Nephron progenitor cell (in vitro differentiated cells): ENCODE results near the gene ICOSLG.
"Not testable (repeated sequence)": the region's sequence is repeated elsewhere in the genome, so short reads cannot be mapped to it uniquely, and the experiment has no call there.

ENCODE experiments used
- DNase-seq: peaks from one replicate; pipeline ENCODE4 v3.0.0; 2021
- H3K27ac Mint-ChIP-seq: 2 replicates; pipeline ENCODE4 v1.8.0; 2021; ENCODE audit warnings: mild to moderate bottlenecking, moderate library complexity, mixed read lengths
- H3K27me3 Mint-ChIP-seq: 2 replicates; pipeline ENCODE4 v1.8.0; 2021; ENCODE audit warnings: mild to moderate bottlenecking, low read depth, mixed read lengths; ENCODE audit not compliant: poor library complexity
- H3K36me3 Mint-ChIP-seq: 2 replicates; pipeline ENCODE4 v1.8.0; 2021; ENCODE audit warnings: low read depth, mixed read lengths
- H3K4me1 Mint-ChIP-seq: 2 replicates; pipeline ENCODE4 v1.8.0; 2021; ENCODE audit warnings: mixed read lengths
- H3K4me3 Mint-ChIP-seq: 2 replicates; pipeline ENCODE4 v1.8.0; 2021; ENCODE audit warnings: mild to moderate bottlenecking, moderate library complexity, mixed read lengths
- H3K9me3 Mint-ChIP-seq: 2 replicates; pipeline ENCODE4 v1.8.0; 2021; ENCODE audit warnings: mild to moderate bottlenecking, moderate library complexity, mixed read lengths
- CTCF ChIP-seq: fragments of 200-600 bp; sonication (generic); IDR thresholded peaks from 2 replicates; pipeline ENCODE4 v1.5.0; 2021; ENCODE audit warnings: antibody characterized with exemption

The ICOSLG gene

GRCh38 chr21:44240842-44241241 lies at the start of gene ICOSLG:
ICOSLG (minus strand) TSS chr21:44240943; CDS start chr21:44240817, 126 bp downstream.
- not testable (repeated sequence) for H3K27me3 Mint-ChIP-seq, DNase-seq, H3K36me3 Mint-ChIP-seq, H3K27ac Mint-ChIP-seq, H3K9me3 Mint-ChIP-seq, H3K4me1 Mint-ChIP-seq, H3K4me3 Mint-ChIP-seq

GRCh38 chr21:44289381-44290010 lies 48.8 kb upstream of the ICOSLG start:
- H3K4me3 Mint-ChIP-seq = no peak overlapping the region
- peaks cover 45% of the 10 kb centered on the region for H3K27me3 Mint-ChIP-seq
- no peak for TF ChIP-seq CTCF
- peaks cover 6% of the 10 kb centered on the region for H3K4me1 Mint-ChIP-seq
- no peak overlapping the region for H3K27ac Mint-ChIP-seq
- DNase-seq = no peak
- no peaks in the 10 kb centered on the region for H3K36me3 Mint-ChIP-seq
- no peaks in the 10 kb centered on the region for H3K9me3 Mint-ChIP-seq

DNA sequence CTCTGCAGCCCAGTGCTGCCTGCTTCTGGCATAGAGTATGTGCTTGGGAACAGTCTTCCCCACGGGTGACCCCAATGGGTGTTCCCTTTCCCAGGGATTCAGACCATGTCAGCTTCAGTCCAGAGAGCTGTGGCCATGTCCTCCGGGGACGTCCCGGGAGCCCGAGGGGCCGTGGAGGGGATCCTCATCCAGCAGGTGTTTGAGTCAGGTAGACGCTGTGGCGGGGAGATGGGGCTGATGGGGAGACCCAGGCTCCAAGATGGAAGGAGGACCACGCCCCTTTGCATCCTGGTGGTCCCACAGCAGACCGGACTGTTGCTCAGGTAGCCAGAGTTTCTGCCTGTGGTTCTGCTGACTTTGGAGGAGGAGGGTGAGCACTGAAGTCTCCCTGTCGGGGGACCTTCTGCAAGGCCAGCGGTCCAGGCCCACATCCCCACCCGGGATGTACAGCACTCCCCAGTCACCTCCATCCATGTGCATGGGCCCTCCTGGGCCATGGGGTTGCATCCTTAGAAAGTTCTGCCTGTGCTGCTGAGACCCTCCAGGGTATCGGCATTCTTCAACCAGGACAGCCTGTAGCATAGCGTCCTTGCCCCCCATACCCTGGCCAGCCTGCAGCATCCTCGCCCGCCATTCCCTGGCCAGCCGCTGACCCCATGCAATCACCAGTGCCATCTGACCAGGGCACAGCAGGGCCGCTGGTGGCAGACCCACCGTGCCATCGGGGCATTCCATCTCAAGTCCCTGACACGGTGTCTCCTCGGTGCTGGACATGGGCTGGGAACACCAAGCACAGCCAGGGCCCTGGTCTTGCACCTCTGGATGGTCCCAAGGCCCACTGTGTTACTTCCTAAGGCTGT lies 47.7 kb upstream of the ICOSLG start:
- no peak for DNase-seq
- Mint-ChIP-seq H3K36me3 (no peaks in the 10 kb centered on the region), H3K27me3 (peaks cover 54% of the 10 kb centered on the region), H3K9me3 (no peaks in the 10 kb centered on the region), H3K4me3 (no peak overlapping the region), H3K4me1 (peaks cover 11% of the 10 kb centered on the region), H3K27ac (no peak overlapping the region)
- TF ChIP-seq CTCF = no peak

GRCh38 chr21:44286716-44287632 lies 46.2 kb upstream of the ICOSLG start:
- no peak for DNase-seq
- H3K4me3 Mint-ChIP-seq = no peak overlapping the region
- H3K9me3 Mint-ChIP-seq = no peaks in the 10 kb centered on the region
- peaks cover 64% of the 10 kb centered on the region for H3K27me3 Mint-ChIP-seq
- TF ChIP-seq CTCF = no peak
- H3K4me1 Mint-ChIP-seq = peaks cover 20% of the 10 kb centered on the region
- H3K27ac Mint-ChIP-seq = no peak overlapping the region
- no peaks in the 10 kb centered on the region for H3K36me3 Mint-ChIP-seq

DNA sequence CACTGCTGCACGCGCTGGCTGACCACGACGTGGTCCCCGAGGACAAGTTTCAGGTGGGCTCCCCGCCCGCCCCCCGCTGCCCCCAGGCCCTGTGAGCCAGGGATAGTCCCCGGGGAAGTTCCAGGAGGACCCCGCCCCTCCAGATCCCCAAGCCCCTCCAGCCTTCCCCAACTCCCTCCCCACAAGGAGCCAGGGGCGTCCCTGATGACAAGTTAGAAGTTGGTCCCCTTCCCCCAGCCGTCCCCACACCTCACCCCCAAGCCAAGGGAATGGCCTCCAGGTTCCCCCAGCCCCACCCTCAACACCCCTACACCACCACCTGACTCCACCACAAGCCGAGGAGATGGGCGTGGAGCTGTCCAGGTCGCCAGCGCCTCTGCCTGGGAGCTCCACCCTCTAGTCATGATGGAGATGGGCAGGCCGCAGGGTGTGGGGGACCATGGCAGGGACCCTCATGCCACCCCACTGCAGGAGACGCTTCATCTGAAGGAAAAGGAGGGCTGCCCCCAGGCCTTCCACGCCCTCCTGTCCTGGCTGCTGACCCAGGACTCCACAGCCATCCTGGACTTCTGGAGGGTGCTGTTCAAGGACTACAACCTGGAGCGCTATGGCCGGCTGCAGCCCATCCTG lies 45.5 kb upstream of the ICOSLG start:
- no peaks in the 10 kb centered on the region for H3K36me3 Mint-ChIP-seq

More for the DNA sequence above, 45.5 kb upstream of the ICOSLG start:
- no peak overlapping the region for H3K27ac Mint-ChIP-seq
- DNase-seq = no peak
- no peak overlapping the region for H3K4me3 Mint-ChIP-seq
- TF ChIP-seq CTCF = no peak
- H3K9me3 Mint-ChIP-seq = no peaks in the 10 kb centered on the region
- H3K4me1 Mint-ChIP-seq = peaks cover 20% of the 10 kb centered on the region
- H3K27me3 Mint-ChIP-seq = peaks cover 64% of the 10 kb centered on the region
